ENCODE measurements around the gene TRAF5. TPM values are rescaled to one million over a fixed set of nuclear protein-coding genes. Genes with fewer than 3 reads are reported as not detected.

The TRAF5 gene
- total RNA-seq, 1 donor from 2014 or later: 17.9 TPM

DNA sequence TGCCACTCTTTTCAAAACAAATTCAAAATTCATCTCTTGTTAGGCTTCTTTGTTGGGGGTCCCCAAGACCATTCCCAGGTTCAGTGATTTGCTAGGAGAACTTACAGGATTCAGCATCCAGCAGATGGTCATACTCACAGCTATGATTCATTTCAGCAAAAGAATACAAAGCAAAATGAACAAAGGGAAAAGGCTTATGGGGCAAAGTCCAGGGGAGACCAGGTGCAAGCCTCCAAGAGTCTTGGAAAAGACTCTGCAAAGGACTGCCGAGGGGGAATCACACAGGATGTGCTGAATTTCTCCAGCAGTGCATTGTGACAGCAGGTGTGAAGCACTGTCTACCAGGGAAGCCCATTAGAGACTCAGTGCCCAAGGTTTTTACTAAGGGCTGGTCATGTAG is 7.3 kb downstream of the TRAF5 start:
- H3K36me3 Mint-ChIP-seq: no peaks in the 10 kb centered on the region
- peaks cover 47% of the 10 kb centered on the region for H3K4me1 Mint-ChIP-seq (ENCODE audit: unreplicated experiment)
- no peak overlapping the region for H3K4me3 Mint-ChIP-seq
- no peaks in the 10 kb centered on the region for H3K9me3 Mint-ChIP-seq
- DNase-seq (ENCODE audit: extremely low spot score, unreplicated experiment): no peak
- no peak overlapping the region for H3K27ac Mint-ChIP-seq
- TF ChIP-seq, protein P1, sequence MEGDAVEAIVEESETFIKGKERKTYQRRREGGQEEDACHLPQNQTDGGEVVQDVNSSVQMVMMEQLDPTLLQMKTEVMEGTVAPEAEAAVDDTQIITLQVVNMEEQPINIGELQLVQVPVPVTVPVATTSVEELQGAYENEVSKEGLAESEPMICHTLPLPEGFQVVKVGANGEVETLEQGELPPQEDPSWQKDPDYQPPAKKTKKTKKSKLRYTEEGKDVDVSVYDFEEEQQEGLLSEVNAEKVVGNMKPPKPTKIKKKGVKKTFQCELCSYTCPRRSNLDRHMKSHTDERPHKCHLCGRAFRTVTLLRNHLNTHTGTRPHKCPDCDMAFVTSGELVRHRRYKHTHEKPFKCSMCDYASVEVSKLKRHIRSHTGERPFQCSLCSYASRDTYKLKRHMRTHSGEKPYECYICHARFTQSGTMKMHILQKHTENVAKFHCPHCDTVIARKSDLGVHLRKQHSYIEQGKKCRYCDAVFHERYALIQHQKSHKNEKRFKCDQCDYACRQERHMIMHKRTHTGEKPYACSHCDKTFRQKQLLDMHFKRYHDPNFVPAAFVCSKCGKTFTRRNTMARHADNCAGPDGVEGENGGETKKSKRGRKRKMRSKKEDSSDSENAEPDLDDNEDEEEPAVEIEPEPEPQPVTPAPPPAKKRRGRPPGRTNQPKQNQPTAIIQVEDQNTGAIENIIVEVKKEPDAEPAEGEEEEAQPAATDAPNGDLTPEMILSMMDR (conservative IDR thresholded peaks at IDR 0.05): no peak
- no peaks in the 10 kb centered on the region for H3K27me3 Mint-ChIP-seq

DNA sequence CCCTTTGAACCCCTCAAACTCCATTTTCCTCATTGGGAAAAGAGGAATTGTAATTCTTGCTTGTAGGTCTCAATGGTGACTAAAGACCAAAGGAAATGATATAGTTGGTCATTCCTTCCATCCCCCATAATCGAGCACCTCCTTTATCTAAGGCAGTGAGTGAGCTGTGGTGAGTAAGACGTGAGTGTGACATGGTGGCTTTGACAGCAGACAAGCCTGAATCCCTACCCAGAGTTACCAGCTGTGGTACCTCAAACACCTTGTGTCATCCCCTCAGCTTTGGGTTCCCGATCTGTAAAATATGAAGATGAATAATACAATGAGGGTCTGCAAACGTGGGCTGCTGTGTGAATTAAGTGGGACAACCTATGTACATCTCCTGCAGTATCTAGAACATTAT is 8.4 kb downstream of the TRAF5 start:
- peaks cover 36% of the 10 kb centered on the region for H3K4me1 Mint-ChIP-seq (ENCODE audit: unreplicated experiment)
- H3K9me3 Mint-ChIP-seq: no peaks in the 10 kb centered on the region
- no peak overlapping the region for H3K27ac Mint-ChIP-seq
- H3K36me3 Mint-ChIP-seq: no peaks in the 10 kb centered on the region
- no peak for DNase-seq (ENCODE audit: extremely low spot score, unreplicated experiment)
- H3K27me3 Mint-ChIP-seq: no peaks in the 10 kb centered on the region
- no peak overlapping the region for H3K4me3 Mint-ChIP-seq
- TF ChIP-seq, protein P1 (conservative IDR thresholded peaks at IDR 0.05): no peak

DNA sequence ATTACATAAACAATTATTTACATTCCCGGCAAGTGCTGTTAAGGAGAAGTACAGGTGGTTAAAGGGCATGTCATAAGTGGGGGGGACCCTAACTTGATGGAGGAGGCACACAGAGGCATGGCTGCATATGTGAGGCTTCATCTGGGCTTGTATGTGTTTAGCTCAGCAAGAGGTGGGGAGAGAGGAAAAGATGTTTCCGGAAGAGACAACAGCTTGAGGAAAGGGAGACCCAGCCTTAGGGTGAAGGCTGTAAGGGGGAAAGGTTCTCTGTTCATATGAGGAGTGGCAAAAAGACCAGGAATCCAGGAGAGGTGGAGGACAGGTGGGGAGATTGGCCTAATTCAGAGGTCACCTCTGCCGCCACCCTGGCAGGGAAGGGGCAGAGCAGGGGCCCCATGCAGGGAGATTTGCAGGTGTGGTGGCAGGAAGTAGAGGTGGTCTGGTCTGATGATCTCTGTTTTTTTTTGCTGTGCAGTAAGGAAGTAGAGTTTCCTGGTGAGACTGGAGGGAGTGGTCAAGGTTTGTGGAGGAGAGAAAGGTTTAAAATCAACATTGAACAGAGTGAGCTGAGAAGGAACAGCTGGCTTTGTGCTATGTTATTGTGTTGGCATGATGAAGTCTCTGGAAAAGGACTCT is 9.0 kb downstream of the TRAF5 start:
- no peak overlapping the region for H3K4me3 Mint-ChIP-seq
- H3K27ac Mint-ChIP-seq: no peak overlapping the region
- H3K9me3 Mint-ChIP-seq: no peaks in the 10 kb centered on the region
- H3K27me3 Mint-ChIP-seq: no peaks in the 10 kb centered on the region
- DNase-seq (ENCODE audit: extremely low spot score, unreplicated experiment): no peak
- H3K4me1 Mint-ChIP-seq (ENCODE audit: unreplicated experiment): peaks cover 30% of the 10 kb centered on the region
- TF ChIP-seq, protein P1 (conservative IDR thresholded peaks at IDR 0.05): no peak
- H3K36me3 Mint-ChIP-seq: no peaks in the 10 kb centered on the region

DNA sequence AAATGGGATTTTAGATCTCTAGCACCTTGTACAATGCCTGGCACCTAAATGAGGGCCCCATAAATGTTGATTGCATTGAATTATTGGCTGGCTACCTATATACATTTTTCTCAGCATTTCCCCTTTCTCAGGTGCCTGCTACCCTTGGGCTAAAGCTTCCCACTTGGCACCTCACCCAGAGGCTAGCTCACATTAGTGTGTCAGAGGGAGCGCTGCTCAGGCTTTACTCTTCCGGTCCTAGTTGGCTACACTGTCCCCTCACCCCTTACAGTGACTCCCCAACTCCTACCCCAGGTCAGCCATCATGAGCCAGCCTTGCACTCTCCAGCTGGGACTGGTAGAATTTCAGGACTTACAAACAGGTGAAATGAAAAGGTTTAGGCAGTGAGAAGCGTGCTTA is 9.5 kb downstream of the TRAF5 start:
- DNase-seq (ENCODE audit: extremely low spot score, unreplicated experiment): no peak
- Mint-ChIP-seq H3K4me3 (no peak overlapping the region), H3K36me3 (no peaks in the 10 kb centered on the region), H3K4me1 (ENCODE audit: unreplicated experiment) (peaks cover 25% of the 10 kb centered on the region), H3K27me3 (no peaks in the 10 kb centered on the region), H3K27ac (no peak overlapping the region), H3K9me3 (no peaks in the 10 kb centered on the region)
- TF ChIP-seq, protein P1 (conservative IDR thresholded peaks at IDR 0.05): no peak

DNA sequence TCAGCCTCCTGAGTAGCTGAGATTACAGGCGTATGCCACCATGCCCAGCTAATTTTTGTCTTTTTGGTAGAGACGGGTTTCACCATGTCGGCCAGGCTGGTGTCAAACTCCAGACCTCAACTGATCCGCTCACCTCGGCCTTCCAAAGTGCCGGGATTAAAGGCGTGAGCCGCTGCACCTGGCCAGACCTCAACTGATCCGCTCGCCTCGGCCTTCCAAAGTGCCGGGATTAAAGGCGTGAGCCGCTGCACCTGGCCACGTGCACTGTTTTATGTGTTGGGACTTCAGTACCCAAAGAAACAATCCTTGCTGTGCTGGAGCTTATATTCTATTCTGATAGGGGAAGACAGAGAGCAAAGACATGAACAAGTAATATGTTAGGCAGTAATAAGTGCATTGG is 10.1 kb downstream of the TRAF5 start:
- no peaks in the 10 kb centered on the region for H3K9me3 Mint-ChIP-seq
- no peak overlapping the region for H3K27ac Mint-ChIP-seq
- H3K36me3 Mint-ChIP-seq: no peaks in the 10 kb centered on the region
- peaks cover 22% of the 10 kb centered on the region for H3K4me1 Mint-ChIP-seq (ENCODE audit: unreplicated experiment)
- TF ChIP-seq, protein P1 (conservative IDR thresholded peaks at IDR 0.05): no peak
- H3K4me3 Mint-ChIP-seq: no peak overlapping the region
- H3K27me3 Mint-ChIP-seq: no peaks in the 10 kb centered on the region
- no peak for DNase-seq (ENCODE audit: extremely low spot score, unreplicated experiment)
